ENCODE results near the gene USP15. TPM values are rescaled to one million over a fixed set of nuclear protein-coding genes. Genes with fewer than 3 reads are reported as not detected.

Gene USP15
- polyA plus RNA-seq, 1 donor (not counting 4 experiments of a cell fraction or from before 2014, with no cell fraction given): 66.5 TPM

GRCh38 chr12:62306569-62307530, 46.6 kb downstream of the USP15 start:
- no peaks in the 10 kb centered on the region for H4K20me1 ChIP-seq (ENCODE audit: control insufficient read depth, extremely low read depth, insufficient read depth, low read length)
- no peak overlapping the region for H3K27ac ChIP-seq (ENCODE audit: control insufficient read depth, insufficient read depth, low read length)
- no peaks in the 10 kb centered on the region for H3K4me1 ChIP-seq (ENCODE audit: control insufficient read depth, extremely low read depth, insufficient read depth, low read length)
- no peaks in the 10 kb centered on the region for H3K27me3 ChIP-seq (ENCODE audit: control insufficient read depth, extremely low read depth, insufficient read depth, low read length)
- H3K9ac ChIP-seq (ENCODE audit: control insufficient read depth, extremely low read depth, insufficient read depth, low read length): no peak overlapping the region
- DNase-seq (ENCODE audit: low read depth, low spot score) (no peak), FAIRE-seq (no peak)
- H3K9me3 ChIP-seq (ENCODE audit: control insufficient read depth, low read depth, low read length): no peaks in the 10 kb centered on the region
- dilution Hi-C loops (cut with MboI; ENCODE audit: extremely low pct_ligation_motif_present, low sequenced_read_pairs): no loop called here
- peaks cover 36% of the 10 kb centered on the region for H3K79me2 ChIP-seq (ENCODE audit: control insufficient read depth, insufficient read depth, low read length)
- no peaks in the 10 kb centered on the region for H3K9me1 ChIP-seq (ENCODE audit: control insufficient read depth, extremely low read depth, insufficient read depth, low read length)
- TF ChIP-seq CTCF (optimal IDR thresholded peaks at IDR 0.05 in 1 of 3, IDR thresholded peaks at IDR 0.05 in 1 of 3, conservative IDR thresholded peaks at IDR 0.05 in 1 of 3; ENCODE audit: extremely low read depth in 1 of 3, insufficient read depth in 2 of 3, low read length in 3 of 3) (no peak), EZH2 (IDR thresholded peaks at IDR 0.05; ENCODE audit: low read length) (no peak)
- no peak overlapping the region for H3K4me2 ChIP-seq (ENCODE audit: control insufficient read depth, extremely low read depth, insufficient read depth, low read depth, low read length)
- H3K36me3 ChIP-seq (ENCODE audit: control insufficient read depth in 2 of 2, extremely low read depth in 1 of 2, insufficient read depth in 2 of 2, low read length in 2 of 2): peaks cover 7 to 10% of the 10 kb centered on the region in 2 experiments
- H2AFZ ChIP-seq (ENCODE audit: control insufficient read depth, low read length): no peak overlapping the region
- no peak overlapping the region for H3K4me3 ChIP-seq (ENCODE audit: control insufficient read depth in 2 of 3, extremely low read depth in 1 of 3, insufficient read depth in 2 of 3, low read depth in 1 of 3, low read length in 3 of 3)

GRCh38 chr12:62308201-62308600, 48.0 kb downstream of the USP15 start:
- no peaks in the 10 kb centered on the region for H3K4me1 ChIP-seq (ENCODE audit: control insufficient read depth, extremely low read depth, insufficient read depth, low read length)
- no peak overlapping the region for H3K4me3 ChIP-seq (ENCODE audit: control insufficient read depth in 2 of 3, extremely low read depth in 1 of 3, insufficient read depth in 2 of 3, low read depth in 1 of 3, low read length in 3 of 3)
- H4K20me1 ChIP-seq (ENCODE audit: control insufficient read depth, extremely low read depth, insufficient read depth, low read length): no peaks in the 10 kb centered on the region
- no peak for FAIRE-seq
- no peak for TF ChIP-seq EZH2 (IDR thresholded peaks at IDR 0.05; ENCODE audit: low read length)
- no peak for TF ChIP-seq CTCF (optimal IDR thresholded peaks at IDR 0.05 in 1 of 3, IDR thresholded peaks at IDR 0.05 in 1 of 3, conservative IDR thresholded peaks at IDR 0.05 in 1 of 3; ENCODE audit: extremely low read depth in 1 of 3, insufficient read depth in 2 of 3, low read length in 3 of 3)
- H3K27ac ChIP-seq (ENCODE audit: control insufficient read depth, insufficient read depth, low read length): no peak overlapping the region
- no peak for DNase-seq (ENCODE audit: low read depth, low spot score)
- dilution Hi-C loops (cut with MboI; ENCODE audit: extremely low pct_ligation_motif_present, low sequenced_read_pairs): no loop called here
- peaks cover 7 to 10% of the 10 kb centered on the region in 2 experiments for H3K36me3 ChIP-seq (ENCODE audit: control insufficient read depth in 2 of 2, extremely low read depth in 1 of 2, insufficient read depth in 2 of 2, low read length in 2 of 2)
- H3K79me2 ChIP-seq (ENCODE audit: control insufficient read depth, insufficient read depth, low read length): peaks cover 41% of the 10 kb centered on the region
- no peak overlapping the region for H2AFZ ChIP-seq (ENCODE audit: control insufficient read depth, low read length)
- H3K9ac ChIP-seq (ENCODE audit: control insufficient read depth, extremely low read depth, insufficient read depth, low read length): no peak overlapping the region
- H3K9me3 ChIP-seq (ENCODE audit: control insufficient read depth, low read depth, low read length): no peaks in the 10 kb centered on the region
- no peaks in the 10 kb centered on the region for H3K9me1 ChIP-seq (ENCODE audit: control insufficient read depth, extremely low read depth, insufficient read depth, low read length)
- H3K4me2 ChIP-seq (ENCODE audit: control insufficient read depth, extremely low read depth, insufficient read depth, low read depth, low read length): no peak overlapping the region
- no peaks in the 10 kb centered on the region for H3K27me3 ChIP-seq (ENCODE audit: control insufficient read depth, extremely low read depth, insufficient read depth, low read length)
